K562 (cell line): ENCODE data around the gene TP53BP1. TPM values are rescaled to one million over a fixed set of nuclear protein-coding genes. Genes with fewer than 3 reads are reported as not detected.

Experiments used
- ESRRA ChIP-seq: fragments of 450-650 bp; IDR thresholded peaks from 2 replicates; pipeline ENCODE4 v1.6.1; 2014; ENCODE audit warnings: low read depth, mild to moderate bottlenecking, moderate library complexity, borderline replicate concordance
- GTF2E2 ChIP-seq: fragments of 200-800 bp; sonication (Bioruptor generic); IDR thresholded peaks from 2 replicates; pipeline ENCODE4 v1.6.1; 2016; ENCODE audit warnings: missing genetic modification characterization, missing compliant biosample characterization
- MTA2 ChIP-seq: fragments of 450-650 bp; IDR thresholded peaks from 2 replicates; pipeline ENCODE4 v1.6.1; 2016; ENCODE audit warnings: low read depth
- MXI1 ChIP-seq: IDR thresholded peaks from 2 replicates; pipeline ENCODE4 v1.6.1; 2011; ENCODE audit warnings: low read depth, mild to moderate bottlenecking, improper control_type of control experiment, low read length
- NEUROD1 ChIP-seq: fragments of 150-350 bp; IDR thresholded peaks from 2 replicates; pipeline ENCODE4 v1.6.1; 2014; ENCODE audit warnings: borderline replicate concordance, low read length, low read depth; ENCODE audit not compliant: partially characterized antibody
- TBL1XR1 ChIP-seq, 2 experiments: IDR thresholded peaks; 2 replicates each; pipeline ENCODE4 v1.6.1; 2012; ENCODE audit warnings: improper control_type of control experiment in 2 of 2, low read length in 2 of 2, mild to moderate bottlenecking in 1 of 2
- TGIF2 ChIP-seq: sonication (generic); formaldehyde crosslinking; IDR thresholded peaks from 2 replicates; pipeline ENCODE4 v1.8.1; 2022; ENCODE audit warnings: mild to moderate bottlenecking, missing genetic modification reagents, moderate library complexity
- TSC22D4 ChIP-seq: fragments of 450-650 bp; IDR thresholded peaks from 2 replicates; pipeline ENCODE4 v1.6.1; 2016; ENCODE audit warnings: missing genetic modification characterization, missing biosample characterization, control low read depth
- ZNF239 ChIP-seq: fragments of 250-450 bp; sonication (Bioruptor Pico); IDR thresholded peaks from 2 replicates; pipeline ENCODE4 v1.4.0; 2020; ENCODE audit warnings: mild to moderate bottlenecking
- polyA plus RNA-seq, 8 experiments: library from polyadenylated mRNA; depleted of rRNA in 4 of 8; stranded (reverse) in 5 of 8; unstranded in 3 of 8; fragments of >200 nt; fragmentation: Nextera tagmentation in 2 of 8; fragmentation: Illumina TruSeq in 1 of 8; extraction: Ambion mirVana in 2 of 8; extraction: Trizol in 1 of 8; gene quantifications; 2 replicates each; pipeline versions ENCODE4 v1.2.1 to v1.2.3, GENCODE V29; 2011 to 2014; ENCODE audit warnings: inconsistent platforms in 1 of 8, missing spikeins in 1 of 8
- total RNA-seq, 7 experiments: library from RNA; depleted of rRNA in 6 of 7; stranded (reverse); fragments of >200 nt in 6 of 7; fragmentation: Illumina TruSeq in 2 of 7; extraction: Trizol in 2 of 7; gene quantifications; 2 replicates each; pipeline versions ENCODE4 v1.2.1 to v1.2.3, GENCODE V29; 2011 to 2021; ENCODE audit warnings: low replicate concordance in 1 of 7
- TF ChIP-seq, protein P1 (sequence below): fragments of 450-650 bp; IDR thresholded peaks from 2 replicates; pipeline ENCODE4 v1.6.1; 2017; ENCODE audit warnings: antibody characterized with exemption, mild to moderate bottlenecking

The TP53BP1 gene
- total and polyA plus RNA-seq, 9 of the 15 experiments (the other 6 are each of a cell fraction or from before 2014, with no cell fraction given), result 5.7 to 63.3 (median 30.9) TPM

DNA sequence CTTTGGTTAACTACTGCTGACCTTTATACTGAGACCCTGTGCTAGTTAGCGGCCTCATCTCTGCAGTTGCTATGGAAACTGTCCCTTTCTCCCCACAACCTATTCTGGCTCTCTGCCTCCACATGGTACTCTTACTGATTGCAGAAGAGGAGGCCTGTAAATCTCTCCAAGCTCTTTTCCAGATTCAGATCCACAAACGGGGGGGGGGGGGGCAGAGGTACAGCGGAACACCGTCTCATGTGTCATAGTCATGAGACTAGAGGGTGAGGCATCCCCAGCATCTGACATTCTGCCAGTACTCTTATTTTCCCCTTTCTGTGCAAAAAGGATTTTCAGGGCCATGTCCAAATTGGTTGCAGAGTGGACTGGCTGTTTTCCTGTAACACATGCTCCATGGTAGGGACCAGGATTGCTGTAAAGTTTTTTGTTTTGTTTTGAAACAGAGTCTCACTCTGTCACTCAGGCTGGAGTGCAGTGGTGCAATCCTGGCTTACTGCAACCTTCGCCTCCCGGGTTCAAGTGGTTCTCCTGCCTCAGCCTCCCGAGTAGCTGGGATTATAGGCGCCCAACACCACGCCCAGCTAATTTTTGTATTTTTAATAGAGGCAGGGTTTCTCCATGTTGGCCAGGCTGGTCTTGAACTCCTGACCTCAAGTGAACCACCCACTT is 16.2 kb upstream of the TP53BP1 start (continued):
- TF ChIP-seq, protein P1, sequence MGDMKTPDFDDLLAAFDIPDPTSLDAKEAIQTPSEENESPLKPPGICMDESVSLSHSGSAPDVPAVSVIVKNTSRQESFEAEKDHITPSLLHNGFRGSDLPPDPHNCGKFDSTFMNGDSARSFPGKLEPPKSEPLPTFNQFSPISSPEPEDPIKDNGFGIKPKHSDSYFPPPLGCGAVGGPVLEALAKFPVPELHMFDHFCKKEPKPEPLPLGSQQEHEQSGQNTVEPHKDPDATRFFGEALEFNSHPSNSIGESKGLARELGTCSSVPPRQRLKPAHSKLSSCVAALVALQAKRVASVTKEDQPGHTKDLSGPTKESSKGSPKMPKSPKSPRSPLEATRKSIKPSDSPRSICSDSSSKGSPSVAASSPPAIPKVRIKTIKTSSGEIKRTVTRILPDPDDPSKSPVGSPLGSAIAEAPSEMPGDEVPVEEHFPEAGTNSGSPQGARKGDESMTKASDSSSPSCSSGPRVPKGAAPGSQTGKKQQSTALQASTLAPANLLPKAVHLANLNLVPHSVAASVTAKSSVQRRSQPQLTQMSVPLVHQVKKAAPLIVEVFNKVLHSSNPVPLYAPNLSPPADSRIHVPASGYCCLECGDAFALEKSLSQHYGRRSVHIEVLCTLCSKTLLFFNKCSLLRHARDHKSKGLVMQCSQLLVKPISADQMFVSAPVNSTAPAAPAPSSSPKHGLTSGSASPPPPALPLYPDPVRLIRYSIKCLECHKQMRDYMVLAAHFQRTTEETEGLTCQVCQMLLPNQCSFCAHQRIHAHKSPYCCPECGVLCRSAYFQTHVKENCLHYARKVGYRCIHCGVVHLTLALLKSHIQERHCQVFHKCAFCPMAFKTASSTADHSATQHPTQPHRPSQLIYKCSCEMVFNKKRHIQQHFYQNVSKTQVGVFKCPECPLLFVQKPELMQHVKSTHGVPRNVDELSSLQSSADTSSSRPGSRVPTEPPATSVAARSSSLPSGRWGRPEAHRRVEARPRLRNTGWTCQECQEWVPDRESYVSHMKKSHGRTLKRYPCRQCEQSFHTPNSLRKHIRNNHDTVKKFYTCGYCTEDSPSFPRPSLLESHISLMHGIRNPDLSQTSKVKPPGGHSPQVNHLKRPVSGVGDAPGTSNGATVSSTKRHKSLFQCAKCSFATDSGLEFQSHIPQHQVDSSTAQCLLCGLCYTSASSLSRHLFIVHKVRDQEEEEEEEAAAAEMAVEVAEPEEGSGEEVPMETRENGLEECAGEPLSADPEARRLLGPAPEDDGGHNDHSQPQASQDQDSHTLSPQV, result 0 out of 2 replicates have a peak, but pooled peaks have one; percentile 31
- TF ChIP-seq GTF2E2 (tag) (no peak), NEUROD1 (no peak), TSC22D4 (tag) (no peak), TBL1XR1 (IDR thresholded peaks at IDR 0.05; ENCODE audit: low read length in 2 of 2) (no peak), TGIF2 (CRISPR knock-in tag) (no peak), ZNF239 (CRISPR knock-in tag) (no peak), MXI1 (no peak), MTA2 (no peak), ESRRA (no peak)
